GM06990 (cell line): ENCODE data around the gene RFC2.
"Not testable (repeated sequence)": the region's sequence is repeated elsewhere in the genome, so short reads cannot be mapped to it uniquely, and the experiment has no call there.

Source experiments
- DNase-seq: peaks from one replicate; pipeline ENCODE4 v3.0.0-alpha.2; 2011; ENCODE audit not compliant: insufficient read length; ENCODE audit errors: extremely low read depth
- H3K27me3 ChIP-seq: replicated peaks from 2 replicates; pipeline ENCODE4 v1.6.0; 2011; ENCODE audit warnings: low read length; ENCODE audit not compliant: control insufficient read depth, insufficient read depth
- H3K36me3 ChIP-seq: 2 replicates; pipeline ENCODE4 v1.5.1; 2011; ENCODE audit warnings: low read length; ENCODE audit not compliant: control insufficient read depth, insufficient read depth
- H3K4me3 ChIP-seq: replicated peaks from 2 replicates; pipeline ENCODE4 v1.5.1; 2011; ENCODE audit warnings: low read depth, mild to moderate bottlenecking, control low read depth, low read length
- TF ChIP-seq, protein P1 (sequence below): IDR thresholded peaks from 2 replicates; pipeline ENCODE4 v1.5.1; 2011; ENCODE audit warnings: low read length, control low read depth, mild to moderate bottlenecking, inconsistent platforms; ENCODE audit not compliant: insufficient read depth, poor library complexity, severe bottlenecking

RFC2 gene

DNA sequence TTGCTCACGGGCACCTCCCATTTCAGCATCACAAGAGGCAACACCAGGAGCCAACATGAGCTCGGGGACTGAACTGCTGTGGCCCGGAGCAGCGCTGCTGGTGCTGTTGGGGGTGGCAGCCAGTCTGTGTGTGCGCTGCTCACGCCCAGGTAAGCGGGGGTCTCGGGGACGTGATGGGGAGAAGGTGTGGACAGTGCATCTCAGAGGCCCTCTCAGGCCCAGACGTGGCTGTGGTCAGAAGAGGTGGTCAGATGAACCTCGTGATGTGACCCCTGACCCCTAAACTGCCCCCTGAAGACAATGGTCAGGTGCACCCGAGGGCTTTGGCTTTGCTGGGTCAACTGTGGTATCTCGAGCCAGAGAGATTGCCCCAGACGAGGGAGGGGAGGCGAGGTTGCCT is 38.3 kb downstream of the RFC2 start:
- no peak for DNase-seq
- no peak overlapping the region for H3K4me3 ChIP-seq
- TF ChIP-seq, protein P1, sequence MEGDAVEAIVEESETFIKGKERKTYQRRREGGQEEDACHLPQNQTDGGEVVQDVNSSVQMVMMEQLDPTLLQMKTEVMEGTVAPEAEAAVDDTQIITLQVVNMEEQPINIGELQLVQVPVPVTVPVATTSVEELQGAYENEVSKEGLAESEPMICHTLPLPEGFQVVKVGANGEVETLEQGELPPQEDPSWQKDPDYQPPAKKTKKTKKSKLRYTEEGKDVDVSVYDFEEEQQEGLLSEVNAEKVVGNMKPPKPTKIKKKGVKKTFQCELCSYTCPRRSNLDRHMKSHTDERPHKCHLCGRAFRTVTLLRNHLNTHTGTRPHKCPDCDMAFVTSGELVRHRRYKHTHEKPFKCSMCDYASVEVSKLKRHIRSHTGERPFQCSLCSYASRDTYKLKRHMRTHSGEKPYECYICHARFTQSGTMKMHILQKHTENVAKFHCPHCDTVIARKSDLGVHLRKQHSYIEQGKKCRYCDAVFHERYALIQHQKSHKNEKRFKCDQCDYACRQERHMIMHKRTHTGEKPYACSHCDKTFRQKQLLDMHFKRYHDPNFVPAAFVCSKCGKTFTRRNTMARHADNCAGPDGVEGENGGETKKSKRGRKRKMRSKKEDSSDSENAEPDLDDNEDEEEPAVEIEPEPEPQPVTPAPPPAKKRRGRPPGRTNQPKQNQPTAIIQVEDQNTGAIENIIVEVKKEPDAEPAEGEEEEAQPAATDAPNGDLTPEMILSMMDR: no peak
- peaks cover 36% of the 10 kb centered on the region for H3K36me3 ChIP-seq
- no peaks in the 10 kb centered on the region for H3K27me3 ChIP-seq

- no peak for DNase-seq
- H3K27me3 ChIP-seq: no peaks in the 10 kb centered on the region
- TF ChIP-seq, protein P1: no peak
- H3K4me3 ChIP-seq: peak overlapping the region; percentile 31
- peaks cover 29% of the 10 kb centered on the region for H3K36me3 ChIP-seq
Measured at GRCh38 chr7:74214816-74215630, 39.2 kb downstream of the RFC2 start.

- DNase-seq: no peak
- no peaks in the 10 kb centered on the region for H3K27me3 ChIP-seq
- peak overlapping the region; percentile 93 for H3K4me3 ChIP-seq
- TF ChIP-seq, protein P1: no peak
- H3K36me3 ChIP-seq: peaks cover 14% of the 10 kb centered on the region
Measured at GRCh38 chr7:74212661-74213060, 41.5 kb downstream of the RFC2 start.

DNA sequence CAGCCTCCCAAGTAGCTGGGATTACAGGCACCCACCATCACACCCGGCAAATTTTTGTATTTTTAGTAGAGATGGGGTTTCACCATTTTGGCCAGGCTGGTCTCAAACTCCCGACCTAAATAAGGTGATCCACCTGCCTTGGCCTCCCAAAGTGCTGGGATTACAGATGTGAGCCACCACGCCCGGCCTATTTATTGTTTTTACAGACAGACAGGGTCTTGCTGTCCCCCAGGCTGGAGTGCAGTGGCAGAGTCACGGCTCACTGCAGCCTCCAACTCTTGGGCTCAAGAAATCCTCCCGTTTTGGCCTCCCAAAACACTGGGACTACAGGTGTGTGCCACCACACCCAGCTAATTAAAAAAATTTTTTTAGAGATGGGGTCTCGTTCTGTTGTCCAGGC is 46.0 kb downstream of the RFC2 start:
- H3K4me3 ChIP-seq, H3K36me3 ChIP-seq, DNase-seq, H3K27me3 ChIP-seq: not testable (repeated sequence)

GRCh38 chr7:74207586-74207985 is 46.6 kb downstream of the RFC2 start:
- H3K4me3 ChIP-seq: no peak overlapping the region
- H3K36me3 ChIP-seq: no peaks in the 10 kb centered on the region
- TF ChIP-seq, protein P1: no peak
- DNase-seq: no peak
- no peaks in the 10 kb centered on the region for H3K27me3 ChIP-seq

DNA sequence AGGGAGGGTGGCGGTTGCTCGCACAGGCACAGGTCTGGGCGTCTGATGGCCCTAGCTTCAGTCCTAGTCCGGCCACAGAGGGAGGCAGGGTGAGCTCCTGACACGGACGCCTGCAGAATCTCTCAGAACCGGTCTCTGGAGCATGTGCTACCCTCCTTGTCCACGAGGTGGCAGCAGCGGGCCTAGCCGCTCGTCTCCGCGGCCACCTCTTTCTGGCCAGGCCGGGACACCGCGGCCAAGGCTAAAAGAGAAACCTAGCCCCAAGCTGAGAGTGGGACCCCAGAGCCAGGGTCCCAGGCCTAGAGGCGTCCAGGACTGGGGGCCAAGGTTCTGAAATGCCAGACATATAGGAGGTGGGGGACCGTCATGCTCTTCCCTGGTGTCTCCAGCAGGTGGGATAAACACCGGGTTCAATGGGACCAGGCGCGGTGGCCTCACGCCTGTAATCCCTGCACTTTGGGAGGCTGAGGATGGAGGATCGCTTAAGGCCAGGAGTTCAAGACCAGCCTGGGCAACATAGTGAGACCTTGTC is 47.5 kb downstream of the RFC2 start:
- TF ChIP-seq, protein P1: peak; percentile 91

GRCh38 chr7:74206052-74206451 is 48.1 kb downstream of the RFC2 start:
- not testable (repeated sequence) for H3K36me3 ChIP-seq, DNase-seq, H3K4me3 ChIP-seq, H3K27me3 ChIP-seq

More for the DNA sequence above, 47.5 kb downstream of the RFC2 start:
- Histone ChIP-seq H3K27me3 (no peaks in the 10 kb centered on the region), H3K4me3 (peak overlapping the region; percentile 30; the same call in 1 of the 2 replicates), H3K36me3 (no peaks in the 10 kb centered on the region)
- peak; percentile 82 for DNase-seq
